ENCODE data around the gene FBLN1. TPM values are rescaled to one million over a fixed set of nuclear protein-coding genes. Genes with fewer than 3 reads are reported as not detected.

Gene FBLN1
- total and polyA plus RNA-seq, 2 donors (not counting 3 experiments of a cell fraction or from before 2014, with no cell fraction given), result 1.2 to 4.0 TPM

DNA sequence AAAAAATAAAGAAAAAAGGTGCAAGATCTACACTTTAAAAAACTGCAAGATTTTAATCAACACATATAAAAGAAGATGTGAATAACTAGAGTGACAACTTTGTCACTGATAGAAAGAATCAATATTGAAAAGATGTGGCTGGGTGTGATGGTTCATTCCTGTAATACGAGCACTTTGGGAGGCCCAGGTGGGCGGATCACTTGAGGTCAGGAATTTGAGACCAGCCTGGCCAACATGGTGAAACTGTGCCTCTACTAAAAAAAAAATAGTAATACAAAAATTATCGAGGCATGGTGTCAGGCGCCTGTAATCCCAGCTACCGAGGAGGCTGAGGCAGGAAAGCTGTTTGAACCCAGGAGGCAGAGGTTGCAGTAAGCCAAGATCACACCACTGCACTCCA, 21.0 kb upstream of the FBLN1 start:
- TF ChIP-seq JUN (IDR thresholded peaks at IDR 0.05; ENCODE audit: borderline replicate concordance, insufficient read depth, insufficient read length, low read depth) (no peak), MYC (IDR thresholded peaks at IDR 0.05; ENCODE audit: low read depth, low read length) (no peak), POLR2AphosphoS5 (IDR thresholded peaks at IDR 0.05; ENCODE audit: insufficient read depth, low read depth, low read length) (no peak), EZH2 (IDR thresholded peaks at IDR 0.05; ENCODE audit: borderline replicate concordance, low read depth, low read length, severe bottlenecking) (no peak), FOS (IDR thresholded peaks at IDR 0.05; ENCODE audit: borderline replicate concordance, insufficient read depth, low read length) (no peak), POLR2A (IDR thresholded peaks at IDR 0.05; ENCODE audit: low read depth, low read length) (no peak), GATA2 (IDR thresholded peaks at IDR 0.05; ENCODE audit: insufficient read depth, insufficient read length, low read depth, low read length) (no peak)
- TF ChIP-seq, protein P1, sequence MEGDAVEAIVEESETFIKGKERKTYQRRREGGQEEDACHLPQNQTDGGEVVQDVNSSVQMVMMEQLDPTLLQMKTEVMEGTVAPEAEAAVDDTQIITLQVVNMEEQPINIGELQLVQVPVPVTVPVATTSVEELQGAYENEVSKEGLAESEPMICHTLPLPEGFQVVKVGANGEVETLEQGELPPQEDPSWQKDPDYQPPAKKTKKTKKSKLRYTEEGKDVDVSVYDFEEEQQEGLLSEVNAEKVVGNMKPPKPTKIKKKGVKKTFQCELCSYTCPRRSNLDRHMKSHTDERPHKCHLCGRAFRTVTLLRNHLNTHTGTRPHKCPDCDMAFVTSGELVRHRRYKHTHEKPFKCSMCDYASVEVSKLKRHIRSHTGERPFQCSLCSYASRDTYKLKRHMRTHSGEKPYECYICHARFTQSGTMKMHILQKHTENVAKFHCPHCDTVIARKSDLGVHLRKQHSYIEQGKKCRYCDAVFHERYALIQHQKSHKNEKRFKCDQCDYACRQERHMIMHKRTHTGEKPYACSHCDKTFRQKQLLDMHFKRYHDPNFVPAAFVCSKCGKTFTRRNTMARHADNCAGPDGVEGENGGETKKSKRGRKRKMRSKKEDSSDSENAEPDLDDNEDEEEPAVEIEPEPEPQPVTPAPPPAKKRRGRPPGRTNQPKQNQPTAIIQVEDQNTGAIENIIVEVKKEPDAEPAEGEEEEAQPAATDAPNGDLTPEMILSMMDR (IDR thresholded peaks at IDR 0.05; ENCODE audit: extremely low read depth in 1 of 2, insufficient read depth in 1 of 2, low read depth in 1 of 2, low read length in 2 of 2), result no peak
- TF ChIP-seq, protein P2, sequence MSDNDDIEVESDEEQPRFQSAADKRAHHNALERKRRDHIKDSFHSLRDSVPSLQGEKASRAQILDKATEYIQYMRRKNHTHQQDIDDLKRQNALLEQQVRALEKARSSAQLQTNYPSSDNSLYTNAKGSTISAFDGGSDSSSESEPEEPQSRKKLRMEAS (IDR thresholded peaks at IDR 0.05; ENCODE audit: insufficient read depth, insufficient read length), result no peak
- no peaks in the 10 kb centered on the region for H3K36me3 ChIP-seq (ENCODE audit: control insufficient read depth in 2 of 2, extremely low read depth in 1 of 2, insufficient read depth in 2 of 2, low read length in 2 of 2)
- H3K79me2 ChIP-seq (ENCODE audit: control insufficient read depth, insufficient read depth, low read length), result no peaks in the 10 kb centered on the region
- BruUV-seq (replicated peaks), result no TSS peak
- DNase-seq (ENCODE audit: low read depth, low spot score), result no peak
- intact Hi-C loops (cut with micrococcal nuclease) (no loop called here), dilution Hi-C loops (cut with MboI; ENCODE audit: extremely low pct_ligation_motif_present, low sequenced_read_pairs) (no loop called here)
- H3K9me3 ChIP-seq (replicated peaks; ENCODE audit: control insufficient read depth, insufficient read depth, low read length), result no peaks in the 10 kb centered on the region
- CTCF ChIA-PET, result no interaction called here
- FAIRE-seq, result no peak
- H3K27ac ChIP-seq (ENCODE audit: insufficient read depth, low read depth, low read length), result no peak overlapping the region
- H4K20me1 ChIP-seq (replicated peaks; ENCODE audit: control insufficient read depth, extremely low read depth, insufficient read depth, low read length), result no peaks in the 10 kb centered on the region
- H3K9me1 ChIP-seq (replicated peaks; ENCODE audit: control insufficient read depth, extremely low read depth, insufficient read depth, low read length), result no peaks in the 10 kb centered on the region
- peaks cover 0 to 4% of the 10 kb centered on the region in 2 experiments for H3K27me3 ChIP-seq (ENCODE audit: control insufficient read depth in 2 of 2, insufficient read depth in 2 of 2, low read length in 2 of 2)
- no peak overlapping the region for H3K4me3 ChIP-seq (replicated peaks in 1 of 3; ENCODE audit: insufficient read depth in 1 of 3, low read depth in 1 of 3, low read length in 3 of 3)
- no peak overlapping the region for H2AFZ ChIP-seq (ENCODE audit: low read depth, low read length)
- no peaks in the 10 kb centered on the region for H3K4me1 ChIP-seq (ENCODE audit: control insufficient read depth, extremely low read depth, insufficient read depth, low read length)
- no peak overlapping the region for H3K9ac ChIP-seq (replicated peaks; ENCODE audit: extremely low read depth, insufficient read depth, low read length)
- H3K4me2 ChIP-seq (ENCODE audit: insufficient read depth, low read length), result no peak overlapping the region
- POLR2A ChIA-PET, result no interaction called here

All from endothelial cell of umbilical vein (primary cell).